K562 (cell line): ENCODE results near the gene B4GALT5. TPM values are rescaled to one million over a fixed set of nuclear protein-coding genes. Genes with fewer than 3 reads are reported as not detected.

Experiments
- ADNP ChIP-seq: fragments of 200-800 bp; sonication (Bioruptor generic); IDR thresholded peaks from 2 replicates; pipeline ENCODE4 v1.6.1; 2016; ENCODE audit warnings: missing genetic modification characterization, missing compliant biosample characterization
- ARID2 ChIP-seq: fragments of 450-650 bp; IDR thresholded peaks from 2 replicates; pipeline ENCODE4 v1.6.1; 2017; ENCODE audit warnings: antibody characterized with exemption, mild to moderate bottlenecking
- CREB1 ChIP-seq, 2 experiments: sonication (generic) in 1 of 2; formaldehyde crosslinking in 1 of 2; IDR thresholded peaks; 2 replicates each; pipeline versions ENCODE4 v1.6.1 to v1.8.0; 2012 to 2022; ENCODE audit warnings: inconsistent platforms in 1 of 2, mild to moderate bottlenecking in 1 of 2, missing genetic modification reagents in 1 of 2, moderate library complexity in 1 of 2
- HDGF ChIP-seq: fragments of 450-650 bp; IDR thresholded peaks from 2 replicates; pipeline ENCODE4 v1.6.1; 2016
- NFATC3 ChIP-seq: fragments of 450-650 bp; IDR thresholded peaks from 2 replicates; pipeline ENCODE4 v1.6.1; 2017; ENCODE audit warnings: mild to moderate bottlenecking
- POLR2AphosphoS2 ChIP-seq: IDR thresholded peaks from 2 replicates; pipeline ENCODE4 v1.6.1; 2012; ENCODE audit warnings: low read length, improper control_type of control experiment
- SMAD2 ChIP-seq: fragments of 150-350 bp; IDR thresholded peaks from 2 replicates; pipeline ENCODE4 v1.6.1; 2014; ENCODE audit warnings: low read depth, mild to moderate bottlenecking, low read length
- SREBF2 ChIP-seq: sonication (generic); formaldehyde crosslinking; IDR thresholded peaks from 2 replicates; pipeline ENCODE4 v1.4.0; 2020; ENCODE audit warnings: mild to moderate bottlenecking, missing genetic modification reagents
- TAF9B ChIP-seq: fragments of 450-650 bp; IDR thresholded peaks from 2 replicates; pipeline ENCODE4 v1.6.1; 2018; ENCODE audit warnings: mild to moderate bottlenecking; ENCODE audit not compliant: partially characterized antibody
- ZNF146 ChIP-seq: IDR thresholded peaks from one replicate; pipeline ENCODE4 v1.6.1; 2018; ENCODE audit warnings: missing compliant biosample characterization; ENCODE audit not compliant: unreplicated experiment
- ZNF586 ChIP-seq: fragments of 450-650 bp; formaldehyde crosslinking; conservative IDR thresholded peaks from 2 replicates; pipeline ENCODE4 v1.4.0; 2020; ENCODE audit warnings: mild to moderate bottlenecking, moderate library complexity
- polyA plus RNA-seq, 8 experiments: library from polyadenylated mRNA; depleted of rRNA in 4 of 8; stranded (reverse) in 5 of 8; unstranded in 3 of 8; fragments of >200 nt; fragmentation: Nextera tagmentation in 2 of 8; fragmentation: Illumina TruSeq in 1 of 8; extraction: Ambion mirVana in 2 of 8; extraction: Trizol in 1 of 8; gene quantifications; 2 replicates each; pipeline versions ENCODE4 v1.2.1 to v1.2.3, GENCODE V29; 2011 to 2014; ENCODE audit warnings: inconsistent platforms in 1 of 8, missing spikeins in 1 of 8
- total RNA-seq, 7 experiments: library from RNA; depleted of rRNA in 6 of 7; stranded (reverse); fragments of >200 nt in 6 of 7; fragmentation: Illumina TruSeq in 2 of 7; extraction: Trizol in 2 of 7; gene quantifications; 2 replicates each; pipeline versions ENCODE4 v1.2.1 to v1.2.3, GENCODE V29; 2011 to 2021; ENCODE audit warnings: low replicate concordance in 1 of 7
- TF ChIP-seq, protein P1 (sequence below): IDR thresholded peaks from 2 replicates; pipeline ENCODE4 v1.6.1; 2011; ENCODE audit warnings: borderline replicate concordance, low read depth, mild to moderate bottlenecking, moderate library complexity, low read length; ENCODE audit not compliant: insufficient read depth, poor library complexity, severe bottlenecking
- TF ChIP-seq, protein P2 (sequence below), 3 experiments: IDR thresholded peaks in 2 of 3; conservative IDR thresholded peaks in 1 of 3; 2 replicates each; pipeline ENCODE4 v1.5.1; 2011 to 2012; ENCODE audit warnings: low read length in 3 of 3, mild to moderate bottlenecking in 3 of 3, control low read depth in 2 of 3, improper control_type of control experiment in 1 of 3, inconsistent platforms in 1 of 3, low read depth in 1 of 3, mixed read lengths in 1 of 3, moderate library complexity in 1 of 3; ENCODE audit not compliant: insufficient read depth in 2 of 3
- TF ChIP-seq, protein P3 (sequence below), 3 experiments: fragments of 200-800 bp in 1 of 3; sonication (Bioruptor generic) in 1 of 3; sonication (generic) in 1 of 3; formaldehyde crosslinking in 1 of 3; IDR thresholded peaks; 2 replicates each; pipeline versions ENCODE4 v1.6.1 to v1.8.0; 2016 to 2022; ENCODE audit warnings: mild to moderate bottlenecking in 2 of 3, missing compliant biosample characterization in 2 of 3, missing genetic modification characterization in 2 of 3, missing genetic modification reagents in 1 of 3
- TF ChIP-seq, protein P4 (sequence below): fragments of 450-650 bp; IDR thresholded peaks from 2 replicates; pipeline ENCODE4 v1.6.1; 2016
- TF ChIP-seq, protein P5 (sequence below): fragments of 450-650 bp; IDR thresholded peaks from 2 replicates; pipeline ENCODE4 v1.6.1; 2016; ENCODE audit warnings: missing biosample characterization, missing genetic modification characterization
- TF ChIP-seq, protein P6 (sequence below): sonication (generic); formaldehyde crosslinking; IDR thresholded peaks from 2 replicates; pipeline ENCODE4 v1.8.0; 2022; ENCODE audit warnings: missing genetic modification reagents, mild to moderate bottlenecking, moderate library complexity, borderline replicate concordance

Gene B4GALT5
- total and polyA plus RNA-seq, 9 of the 15 experiments (the other 6 are each of a cell fraction or from before 2014, with no cell fraction given) = 8.5 to 32.6 (median 23.4) TPM

DNA sequence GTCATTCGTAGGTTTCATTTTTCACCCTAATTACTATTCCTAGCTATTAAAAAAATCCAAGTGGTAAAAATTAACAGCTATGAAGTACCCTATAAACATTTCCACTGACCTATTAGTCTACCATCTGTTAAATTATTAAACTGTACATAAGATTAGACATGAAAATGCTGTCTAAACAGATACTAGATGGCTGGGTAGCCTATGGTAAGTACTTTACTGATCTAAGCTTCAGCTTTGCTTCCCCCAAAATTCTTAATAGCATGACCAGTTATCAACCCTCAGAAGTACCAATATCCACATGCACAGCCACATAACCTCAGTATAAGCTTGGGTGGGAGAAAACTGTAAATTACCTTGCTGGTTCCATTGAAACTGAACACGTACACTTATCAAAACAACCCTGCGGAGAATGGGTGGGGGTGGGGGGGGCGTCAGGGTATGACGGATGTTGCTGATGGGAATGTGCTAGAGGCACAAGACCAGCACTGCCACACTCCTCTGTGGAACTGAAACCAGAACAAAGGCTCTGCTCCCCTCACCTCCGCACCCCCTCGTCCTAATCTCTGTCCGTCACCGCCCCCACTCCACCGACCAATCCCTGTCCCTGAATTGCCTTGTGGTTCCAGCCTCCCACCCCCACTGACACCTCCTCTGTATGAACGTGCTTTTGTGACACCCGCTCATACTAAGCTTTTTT lies 45.3 kb downstream of the B4GALT5 start (continued):
- TF ChIP-seq POLR2AphosphoS2 = no peak
- no peak for TF ChIP-seq NFATC3
- no peak for TF ChIP-seq ADNP (tag)
- TF ChIP-seq, protein P1, sequence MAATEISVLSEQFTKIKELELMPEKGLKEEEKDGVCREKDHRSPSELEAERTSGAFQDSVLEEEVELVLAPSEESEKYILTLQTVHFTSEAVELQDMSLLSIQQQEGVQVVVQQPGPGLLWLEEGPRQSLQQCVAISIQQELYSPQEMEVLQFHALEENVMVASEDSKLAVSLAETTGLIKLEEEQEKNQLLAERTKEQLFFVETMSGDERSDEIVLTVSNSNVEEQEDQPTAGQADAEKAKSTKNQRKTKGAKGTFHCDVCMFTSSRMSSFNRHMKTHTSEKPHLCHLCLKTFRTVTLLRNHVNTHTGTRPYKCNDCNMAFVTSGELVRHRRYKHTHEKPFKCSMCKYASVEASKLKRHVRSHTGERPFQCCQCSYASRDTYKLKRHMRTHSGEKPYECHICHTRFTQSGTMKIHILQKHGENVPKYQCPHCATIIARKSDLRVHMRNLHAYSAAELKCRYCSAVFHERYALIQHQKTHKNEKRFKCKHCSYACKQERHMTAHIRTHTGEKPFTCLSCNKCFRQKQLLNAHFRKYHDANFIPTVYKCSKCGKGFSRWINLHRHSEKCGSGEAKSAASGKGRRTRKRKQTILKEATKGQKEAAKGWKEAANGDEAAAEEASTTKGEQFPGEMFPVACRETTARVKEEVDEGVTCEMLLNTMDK = no peak
- TF ChIP-seq, protein P2, sequence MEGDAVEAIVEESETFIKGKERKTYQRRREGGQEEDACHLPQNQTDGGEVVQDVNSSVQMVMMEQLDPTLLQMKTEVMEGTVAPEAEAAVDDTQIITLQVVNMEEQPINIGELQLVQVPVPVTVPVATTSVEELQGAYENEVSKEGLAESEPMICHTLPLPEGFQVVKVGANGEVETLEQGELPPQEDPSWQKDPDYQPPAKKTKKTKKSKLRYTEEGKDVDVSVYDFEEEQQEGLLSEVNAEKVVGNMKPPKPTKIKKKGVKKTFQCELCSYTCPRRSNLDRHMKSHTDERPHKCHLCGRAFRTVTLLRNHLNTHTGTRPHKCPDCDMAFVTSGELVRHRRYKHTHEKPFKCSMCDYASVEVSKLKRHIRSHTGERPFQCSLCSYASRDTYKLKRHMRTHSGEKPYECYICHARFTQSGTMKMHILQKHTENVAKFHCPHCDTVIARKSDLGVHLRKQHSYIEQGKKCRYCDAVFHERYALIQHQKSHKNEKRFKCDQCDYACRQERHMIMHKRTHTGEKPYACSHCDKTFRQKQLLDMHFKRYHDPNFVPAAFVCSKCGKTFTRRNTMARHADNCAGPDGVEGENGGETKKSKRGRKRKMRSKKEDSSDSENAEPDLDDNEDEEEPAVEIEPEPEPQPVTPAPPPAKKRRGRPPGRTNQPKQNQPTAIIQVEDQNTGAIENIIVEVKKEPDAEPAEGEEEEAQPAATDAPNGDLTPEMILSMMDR (IDR thresholded peaks at IDR 0.05 in 2 of 3, conservative IDR thresholded peaks at IDR 0.05 in 1 of 3; ENCODE audit: insufficient read depth in 2 of 3, low read depth in 1 of 3, low read length in 3 of 3) = no peak
- TF ChIP-seq SREBF2 (CRISPR knock-in tag) = no peak
- TF ChIP-seq, protein P3, sequence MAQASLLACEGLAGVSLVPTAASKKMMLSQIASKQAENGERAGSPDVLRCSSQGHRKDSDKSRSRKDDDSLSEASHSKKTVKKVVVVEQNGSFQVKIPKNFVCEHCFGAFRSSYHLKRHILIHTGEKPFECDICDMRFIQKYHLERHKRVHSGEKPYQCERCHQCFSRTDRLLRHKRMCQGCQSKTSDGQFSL (CRISPR knock-in tag; IDR thresholded peaks at IDR 0.05) = peak; percentile 90
- TF ChIP-seq, protein P3 (tag; IDR thresholded peaks at IDR 0.05) = peak in 1 of 2 experiments; percentile 55; a peak in 1 of 4 replicates
- no peak for TF ChIP-seq SMAD2
- TF ChIP-seq CREB1 (IDR thresholded peaks at IDR 0.05) = no peak
- peak; percentile 31; the same call in 1 of the 2 replicates for TF ChIP-seq CREB1 (CRISPR knock-in tag; IDR thresholded peaks at IDR 0.05)
- TF ChIP-seq ZNF146 (CRISPR knock-in tag) = no peak
- TF ChIP-seq HDGF = no peak
- TF ChIP-seq TAF9B = no peak
- TF ChIP-seq, protein P4, sequence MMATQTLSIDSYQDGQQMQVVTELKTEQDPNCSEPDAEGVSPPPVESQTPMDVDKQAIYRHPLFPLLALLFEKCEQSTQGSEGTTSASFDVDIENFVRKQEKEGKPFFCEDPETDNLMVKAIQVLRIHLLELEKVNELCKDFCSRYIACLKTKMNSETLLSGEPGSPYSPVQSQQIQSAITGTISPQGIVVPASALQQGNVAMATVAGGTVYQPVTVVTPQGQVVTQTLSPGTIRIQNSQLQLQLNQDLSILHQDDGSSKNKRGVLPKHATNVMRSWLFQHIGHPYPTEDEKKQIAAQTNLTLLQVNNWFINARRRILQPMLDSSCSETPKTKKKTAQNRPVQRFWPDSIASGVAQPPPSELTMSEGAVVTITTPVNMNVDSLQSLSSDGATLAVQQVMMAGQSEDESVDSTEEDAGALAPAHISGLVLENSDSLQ = peak; percentile 89
- TF ChIP-seq, protein P5, sequence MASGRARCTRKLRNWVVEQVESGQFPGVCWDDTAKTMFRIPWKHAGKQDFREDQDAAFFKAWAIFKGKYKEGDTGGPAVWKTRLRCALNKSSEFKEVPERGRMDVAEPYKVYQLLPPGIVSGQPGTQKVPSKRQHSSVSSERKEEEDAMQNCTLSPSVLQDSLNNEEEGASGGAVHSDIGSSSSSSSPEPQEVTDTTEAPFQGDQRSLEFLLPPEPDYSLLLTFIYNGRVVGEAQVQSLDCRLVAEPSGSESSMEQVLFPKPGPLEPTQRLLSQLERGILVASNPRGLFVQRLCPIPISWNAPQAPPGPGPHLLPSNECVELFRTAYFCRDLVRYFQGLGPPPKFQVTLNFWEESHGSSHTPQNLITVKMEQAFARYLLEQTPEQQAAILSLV (tag) = no peak
- TF ChIP-seq, protein P6, sequence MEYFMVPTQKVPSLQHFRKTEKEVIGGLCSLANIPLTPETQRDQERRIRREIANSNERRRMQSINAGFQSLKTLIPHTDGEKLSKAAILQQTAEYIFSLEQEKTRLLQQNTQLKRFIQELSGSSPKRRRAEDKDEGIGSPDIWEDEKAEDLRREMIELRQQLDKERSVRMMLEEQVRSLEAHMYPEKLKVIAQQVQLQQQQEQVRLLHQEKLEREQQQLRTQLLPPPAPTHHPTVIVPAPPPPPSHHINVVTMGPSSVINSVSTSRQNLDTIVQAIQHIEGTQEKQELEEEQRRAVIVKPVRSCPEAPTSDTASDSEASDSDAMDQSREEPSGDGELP (CRISPR knock-in tag) = peak; percentile 26; the same call in 1 of the 2 replicates
- no peak for TF ChIP-seq ARID2
- no peak for TF ChIP-seq ZNF586
